ENCODE measurements around the gene SGPL1.

SGPL1 gene

DNA sequence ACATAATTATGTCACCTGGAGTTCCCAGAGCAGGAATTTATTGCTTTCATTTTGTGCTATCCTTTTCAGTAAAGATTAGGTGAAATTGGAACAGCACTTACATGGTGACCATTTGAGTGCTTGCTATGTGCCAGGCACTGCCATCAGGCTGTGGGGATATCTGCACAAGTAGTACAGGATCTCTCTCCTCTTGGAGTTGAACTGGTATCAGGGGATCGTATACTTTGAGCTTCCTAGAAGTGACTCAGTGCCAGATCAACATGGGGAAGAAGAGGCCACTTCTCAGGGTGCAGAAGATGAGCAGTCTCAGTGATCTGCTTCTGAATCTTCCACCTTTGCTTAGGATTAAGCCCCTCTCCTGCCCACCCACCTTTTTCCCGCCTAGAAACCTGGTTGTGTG is 29.5 kb downstream of the SGPL1 start:
- in situ Hi-C loops (cut with HindIII; ENCODE audit: low sequenced_read_pairs) = no loop called here
- DNase-seq (ENCODE audit: low read depth) = no peak
- H3K4me3 ChIP-seq (ENCODE audit: low read depth, low read length) = no peak overlapping the region
- TF ChIP-seq, protein P1, sequence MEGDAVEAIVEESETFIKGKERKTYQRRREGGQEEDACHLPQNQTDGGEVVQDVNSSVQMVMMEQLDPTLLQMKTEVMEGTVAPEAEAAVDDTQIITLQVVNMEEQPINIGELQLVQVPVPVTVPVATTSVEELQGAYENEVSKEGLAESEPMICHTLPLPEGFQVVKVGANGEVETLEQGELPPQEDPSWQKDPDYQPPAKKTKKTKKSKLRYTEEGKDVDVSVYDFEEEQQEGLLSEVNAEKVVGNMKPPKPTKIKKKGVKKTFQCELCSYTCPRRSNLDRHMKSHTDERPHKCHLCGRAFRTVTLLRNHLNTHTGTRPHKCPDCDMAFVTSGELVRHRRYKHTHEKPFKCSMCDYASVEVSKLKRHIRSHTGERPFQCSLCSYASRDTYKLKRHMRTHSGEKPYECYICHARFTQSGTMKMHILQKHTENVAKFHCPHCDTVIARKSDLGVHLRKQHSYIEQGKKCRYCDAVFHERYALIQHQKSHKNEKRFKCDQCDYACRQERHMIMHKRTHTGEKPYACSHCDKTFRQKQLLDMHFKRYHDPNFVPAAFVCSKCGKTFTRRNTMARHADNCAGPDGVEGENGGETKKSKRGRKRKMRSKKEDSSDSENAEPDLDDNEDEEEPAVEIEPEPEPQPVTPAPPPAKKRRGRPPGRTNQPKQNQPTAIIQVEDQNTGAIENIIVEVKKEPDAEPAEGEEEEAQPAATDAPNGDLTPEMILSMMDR (IDR thresholded peaks at IDR 0.05; ENCODE audit: low read depth, low read length, missing control alignments) = no peak

DNA sequence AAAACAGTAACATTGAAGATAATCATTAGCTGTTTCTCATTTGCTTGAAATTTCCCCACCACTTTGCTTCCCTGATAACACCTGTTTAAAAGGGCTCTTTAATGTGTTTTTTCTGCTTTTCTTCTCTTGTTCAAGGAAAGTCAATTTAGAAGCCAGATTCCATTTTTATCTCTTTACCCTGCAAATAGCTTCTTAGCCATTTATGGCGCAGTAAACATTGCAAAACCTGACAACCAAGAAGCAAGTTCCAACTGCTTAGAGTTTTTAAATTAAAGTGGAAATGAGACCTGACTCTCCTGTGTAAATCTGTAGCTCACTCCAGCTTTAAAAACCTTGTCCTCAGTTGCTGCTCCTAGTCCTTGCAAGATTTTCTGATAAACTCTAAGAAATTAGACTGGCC is 30.1 kb downstream of the SGPL1 start:
- DNase-seq (ENCODE audit: low read depth) = no peak
- TF ChIP-seq, protein P1 (IDR thresholded peaks at IDR 0.05; ENCODE audit: low read depth, low read length, missing control alignments) = no peak
- in situ Hi-C loops (cut with HindIII; ENCODE audit: low sequenced_read_pairs) = no loop called here
- no peak overlapping the region for H3K4me3 ChIP-seq (ENCODE audit: low read depth, low read length)

DNA sequence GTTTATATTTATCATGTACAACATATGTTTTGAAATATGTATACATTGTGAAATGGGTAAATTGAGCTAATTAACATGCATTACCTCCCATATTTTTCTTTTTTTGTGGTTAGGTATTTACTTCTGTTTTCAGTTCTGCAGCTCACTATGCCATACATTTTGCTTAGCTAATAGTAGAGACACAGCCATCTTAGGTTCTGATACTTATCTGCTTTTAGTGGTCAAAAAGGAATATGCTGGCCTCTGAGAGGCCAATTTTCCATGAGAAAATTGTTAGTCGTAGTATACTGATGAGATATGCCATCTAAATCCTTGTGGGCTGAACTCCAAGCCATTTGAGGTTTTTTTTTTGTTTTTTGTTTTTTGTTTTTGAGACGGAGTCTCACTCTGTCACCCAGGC is 31.0 kb downstream of the SGPL1 start:
- no peak overlapping the region for H3K4me3 ChIP-seq (ENCODE audit: low read depth, low read length)
- no peak for DNase-seq (ENCODE audit: low read depth)
- in situ Hi-C loops (cut with HindIII; ENCODE audit: low sequenced_read_pairs) = no loop called here
- TF ChIP-seq, protein P1 (IDR thresholded peaks at IDR 0.05; ENCODE audit: low read depth, low read length, missing control alignments) = no peak

DNA sequence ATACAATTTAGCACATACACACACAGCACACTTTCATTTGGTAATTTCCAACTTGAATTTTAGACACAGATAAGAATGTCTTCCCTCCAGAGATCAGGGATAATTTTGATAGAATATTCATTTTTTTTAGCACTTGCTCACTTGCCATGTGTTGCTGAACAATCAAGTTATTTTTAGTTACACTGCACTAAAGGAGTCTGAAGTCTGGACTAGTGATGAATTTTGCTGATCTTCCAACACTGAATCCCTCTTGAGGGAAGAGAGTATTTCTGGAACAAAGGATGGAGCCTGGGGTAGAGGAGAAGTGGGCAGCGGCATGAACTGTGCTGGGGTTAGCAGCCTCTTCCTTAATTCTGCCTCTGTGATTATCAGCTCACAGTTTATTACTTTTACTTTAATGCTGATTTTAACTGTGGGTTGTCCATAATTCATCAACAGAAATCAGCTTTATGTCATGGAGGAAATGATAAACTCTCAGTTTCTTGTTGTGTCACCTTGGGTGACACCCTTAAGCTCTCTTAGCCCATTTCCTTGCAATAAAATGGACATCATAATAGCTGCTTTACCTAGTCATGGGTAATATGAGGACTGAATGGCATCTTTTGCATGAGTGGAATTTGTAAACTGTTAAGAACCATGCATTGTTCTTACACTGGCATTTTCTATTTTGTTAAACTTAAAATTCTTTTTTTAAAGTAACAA is 32.1 kb downstream of the SGPL1 start:
- DNase-seq (ENCODE audit: low read depth) = no peak
- H3K4me3 ChIP-seq (ENCODE audit: low read depth, low read length) = no peak overlapping the region
- in situ Hi-C loops (cut with HindIII; ENCODE audit: low sequenced_read_pairs) = no loop called here
- TF ChIP-seq, protein P1 (IDR thresholded peaks at IDR 0.05; ENCODE audit: low read depth, low read length, missing control alignments) = no peak

DNA sequence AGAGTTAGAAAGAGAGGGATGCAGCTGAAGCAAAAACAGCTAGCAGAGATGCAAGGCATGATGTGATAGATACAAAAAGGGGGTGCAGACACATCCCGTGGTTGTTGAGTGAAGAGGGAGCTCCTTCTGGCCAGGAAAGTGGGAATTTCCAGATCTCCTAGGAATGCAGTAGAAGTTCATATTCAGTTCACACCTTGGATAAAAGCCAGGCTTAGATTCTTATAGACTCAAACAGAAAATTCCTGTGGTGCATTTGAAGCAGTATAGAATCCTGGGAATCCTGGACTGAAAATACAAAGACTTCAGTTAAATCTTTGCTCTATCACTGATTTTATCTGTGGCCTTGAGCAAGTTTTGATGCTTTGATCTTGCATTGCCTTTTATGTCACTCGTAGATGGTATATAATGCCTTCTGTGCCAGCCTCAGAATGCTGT is 33.9 kb downstream of the SGPL1 start:
- in situ Hi-C loops (cut with HindIII; ENCODE audit: low sequenced_read_pairs) = no loop called here
- H3K4me3 ChIP-seq (ENCODE audit: low read depth, low read length) = no peak overlapping the region
- peak; percentile 85 for DNase-seq (ENCODE audit: low read depth)
- TF ChIP-seq, protein P1 (IDR thresholded peaks at IDR 0.05; ENCODE audit: low read depth, low read length, missing control alignments) = no peak

DNA sequence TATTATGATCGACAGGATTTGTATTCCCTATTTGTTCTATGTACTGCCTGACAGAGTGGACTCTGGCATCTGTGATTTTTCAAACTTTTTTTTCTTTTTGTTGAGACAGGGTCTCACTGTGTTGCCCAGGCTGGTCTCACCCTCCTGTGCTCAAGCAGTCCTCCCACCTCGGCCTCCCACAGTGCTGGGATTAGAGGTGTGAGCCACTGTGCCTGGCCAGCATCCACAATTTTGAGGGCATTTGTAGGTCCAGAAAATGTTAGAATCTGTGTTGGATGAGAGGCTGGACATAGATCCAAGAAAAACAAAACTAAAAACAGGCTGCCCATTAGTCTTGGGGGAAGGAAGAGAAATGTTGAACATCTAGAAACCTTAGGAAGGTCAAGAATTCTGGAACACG is 34.3 kb downstream of the SGPL1 start:
- DNase-seq (ENCODE audit: low read depth) = peak; percentile 33
- no peak overlapping the region for H3K4me3 ChIP-seq (ENCODE audit: low read depth, low read length)
- TF ChIP-seq, protein P1 (IDR thresholded peaks at IDR 0.05; ENCODE audit: low read depth, low read length, missing control alignments) = no peak
- in situ Hi-C loops (cut with HindIII; ENCODE audit: low sequenced_read_pairs) = no loop called here

Measured in astrocyte of the cerebellum (primary cell).